ENCODE measurements around the gene SLC66A2.
"Not testable (repeated sequence)": the region's sequence is repeated elsewhere in the genome, so short reads cannot be mapped to it uniquely, and the experiment has no call there.

Gene SLC66A2

DNA sequence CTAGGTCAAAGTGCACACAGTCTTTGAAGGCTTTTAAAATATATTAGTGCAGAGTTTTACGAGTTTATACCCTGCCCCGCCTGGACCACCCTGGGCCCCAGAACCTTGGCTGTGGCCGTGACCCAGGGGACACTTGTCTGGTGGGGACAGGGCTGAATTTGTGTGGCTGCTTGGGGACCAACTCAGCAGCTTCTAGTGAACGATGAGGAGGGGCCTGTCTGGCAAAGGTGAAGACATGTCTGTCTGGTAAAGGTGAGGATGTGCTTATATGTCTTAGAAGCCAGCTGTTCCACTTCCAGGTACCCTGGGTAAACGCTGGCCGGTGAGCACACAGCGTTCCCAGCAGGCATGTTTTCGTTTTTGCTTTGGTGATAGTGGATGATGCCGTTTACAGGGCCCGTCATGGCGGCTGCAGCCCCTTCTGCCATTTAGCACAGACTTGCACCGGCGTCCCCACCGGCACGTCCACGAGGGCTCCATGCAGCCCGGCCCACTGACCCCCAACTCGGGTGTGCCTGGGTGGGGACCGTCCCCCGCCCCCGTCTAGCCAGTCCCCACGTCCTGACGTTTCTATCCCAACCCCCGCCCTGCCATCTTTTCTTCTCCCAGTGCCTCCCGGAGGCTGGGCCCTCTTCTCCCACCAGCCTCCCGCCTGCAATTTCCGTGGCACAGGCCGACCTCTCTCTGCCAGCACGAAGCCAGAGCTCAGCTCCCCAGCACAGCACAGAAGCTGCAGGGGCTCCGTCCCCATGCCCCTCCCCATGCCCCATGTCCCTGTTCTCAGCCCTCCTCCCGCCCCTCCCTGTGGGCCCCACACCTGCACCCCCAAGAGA, 67.8 kb downstream of the SLC66A2 start:
- DNase-seq (ENCODE audit: low read depth in 1 of 2, low spot score in 1 of 2): no peak

DNA sequence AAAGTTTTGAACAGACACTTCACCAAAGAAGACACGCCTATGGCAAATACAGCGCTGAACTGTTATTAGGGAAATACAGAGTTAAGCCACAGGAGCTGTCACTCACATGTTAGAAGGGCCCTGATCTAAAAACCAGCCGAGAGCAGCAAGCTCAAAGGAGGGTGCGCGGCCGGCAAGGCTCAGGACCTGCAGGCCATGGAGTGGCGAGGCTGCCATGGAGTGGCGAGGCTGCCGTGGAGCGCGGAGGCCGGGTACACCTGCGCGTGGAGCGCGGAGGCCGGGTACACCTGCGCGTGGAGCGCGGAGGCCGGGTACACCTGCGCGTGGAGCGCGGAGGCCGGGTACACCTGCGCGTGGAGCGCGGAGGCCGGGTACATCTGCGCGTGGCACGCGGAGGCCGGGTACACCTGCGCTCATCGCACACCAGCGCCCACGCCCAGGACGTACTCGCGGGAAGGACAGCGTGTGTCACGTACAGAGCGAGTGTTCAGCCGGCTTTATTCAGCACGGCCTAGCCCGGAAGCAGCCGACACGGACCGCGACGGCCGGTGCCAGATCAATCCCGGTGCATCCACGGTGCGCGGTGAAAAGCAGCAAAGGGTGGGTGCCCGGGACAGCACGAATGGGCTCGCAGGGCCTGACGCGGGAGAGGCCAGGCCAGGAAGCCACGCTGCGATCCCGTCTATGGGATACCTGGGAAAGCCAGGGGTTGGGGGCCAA, 68.8 kb downstream of the SLC66A2 start:
- DNase-seq (ENCODE audit: low read depth in 1 of 2, low spot score in 1 of 2): no peak

DNA sequence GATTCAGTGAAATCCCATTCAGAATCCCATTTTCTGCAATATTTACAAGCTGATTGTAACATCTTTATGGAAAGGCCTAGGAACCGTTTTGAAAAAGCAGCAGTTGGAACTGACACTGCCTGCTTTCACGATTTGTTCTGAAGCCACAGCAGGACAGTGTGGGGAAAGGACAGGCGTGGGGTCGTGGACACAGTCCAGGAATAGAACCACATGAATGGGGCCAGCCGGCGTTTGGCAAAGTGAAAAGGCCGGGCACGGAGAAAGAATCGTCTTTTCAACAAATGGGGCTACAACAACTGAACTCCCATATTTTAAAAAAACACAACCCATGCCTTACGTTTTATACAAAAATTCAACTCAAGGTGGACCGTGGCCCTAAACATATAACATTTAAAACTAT, 69.8 kb downstream of the SLC66A2 start:
- no peak for DNase-seq (ENCODE audit: low read depth in 1 of 2, low spot score in 1 of 2)

DNA sequence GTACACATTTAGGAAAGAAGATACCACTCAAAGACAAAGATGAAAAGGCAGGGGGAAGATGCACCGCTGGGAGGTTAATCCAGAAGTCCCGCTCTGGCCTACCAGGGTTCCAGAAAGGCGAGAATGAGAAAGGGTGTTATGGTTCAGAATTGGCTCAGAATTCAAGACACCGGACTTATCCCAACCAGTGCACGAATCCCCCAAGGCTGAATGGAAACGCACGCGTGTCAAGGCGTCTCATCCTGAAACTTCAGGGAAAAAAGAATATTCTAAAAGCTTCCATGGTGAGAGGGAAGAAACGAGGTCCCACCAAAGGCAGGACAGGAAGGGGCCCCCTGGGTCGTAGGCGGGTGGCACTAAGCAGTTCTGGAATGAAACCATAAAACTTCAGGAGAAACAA, 71.9 kb downstream of the SLC66A2 start:
- DNase-seq (ENCODE audit: low read depth in 1 of 2, low spot score in 1 of 2): no peak

DNA sequence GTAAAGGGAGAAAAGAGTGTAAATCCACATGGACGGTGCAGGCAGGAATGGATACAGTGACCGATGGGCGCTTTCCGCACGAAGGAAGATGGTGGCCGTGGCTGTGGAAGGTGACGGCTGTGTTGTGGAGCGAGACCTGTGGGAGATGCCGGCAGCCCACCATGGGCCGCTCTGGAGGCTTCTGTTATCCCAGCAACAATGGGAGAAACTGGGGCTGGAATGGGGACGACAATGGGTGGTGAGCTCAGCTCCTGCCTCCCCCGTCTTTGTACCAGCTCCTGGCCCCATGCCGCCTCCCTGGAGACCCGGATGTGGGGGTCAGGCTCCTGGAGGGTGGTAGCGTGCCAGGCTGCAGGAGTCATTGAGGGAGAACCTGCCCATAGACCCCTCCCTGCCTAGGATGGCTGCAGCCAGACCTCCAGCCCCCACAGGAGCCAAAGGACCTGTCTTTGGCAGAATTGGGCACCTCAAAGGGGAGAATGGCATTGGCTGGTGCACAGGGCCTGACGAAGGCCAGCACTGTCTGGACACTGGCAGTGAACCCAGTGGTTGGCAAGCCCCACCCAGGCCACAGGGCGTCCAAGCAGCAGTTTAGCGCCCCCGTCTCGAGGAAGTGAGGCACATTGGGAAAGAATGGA, 72.6 kb downstream of the SLC66A2 start:
- DNase-seq (ENCODE audit: low read depth in 1 of 2, low spot score in 1 of 2): no peak

DNA sequence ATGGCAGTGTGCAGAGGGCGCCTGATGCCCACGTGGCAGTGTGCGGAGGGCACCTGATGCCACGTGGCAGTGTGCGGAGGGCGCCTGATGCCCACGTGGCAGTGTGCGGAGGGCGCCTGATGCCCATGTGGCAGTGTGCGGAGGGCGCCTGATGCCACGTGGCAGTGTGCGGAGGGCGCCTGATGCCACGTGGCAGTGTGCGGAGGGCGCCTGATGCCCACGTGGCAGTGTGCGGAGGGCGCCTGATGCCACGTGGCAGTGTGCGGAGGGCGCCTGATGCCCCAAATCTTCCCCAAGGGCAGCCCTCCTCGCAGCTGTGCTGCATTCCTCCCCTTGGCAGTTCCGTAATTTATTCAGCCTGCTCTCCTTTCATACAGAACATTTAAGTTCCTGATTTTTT, 73.2 kb downstream of the SLC66A2 start:
- not testable (repeated sequence) for DNase-seq (ENCODE audit: low read depth in 1 of 2, low spot score in 1 of 2)

DNA sequence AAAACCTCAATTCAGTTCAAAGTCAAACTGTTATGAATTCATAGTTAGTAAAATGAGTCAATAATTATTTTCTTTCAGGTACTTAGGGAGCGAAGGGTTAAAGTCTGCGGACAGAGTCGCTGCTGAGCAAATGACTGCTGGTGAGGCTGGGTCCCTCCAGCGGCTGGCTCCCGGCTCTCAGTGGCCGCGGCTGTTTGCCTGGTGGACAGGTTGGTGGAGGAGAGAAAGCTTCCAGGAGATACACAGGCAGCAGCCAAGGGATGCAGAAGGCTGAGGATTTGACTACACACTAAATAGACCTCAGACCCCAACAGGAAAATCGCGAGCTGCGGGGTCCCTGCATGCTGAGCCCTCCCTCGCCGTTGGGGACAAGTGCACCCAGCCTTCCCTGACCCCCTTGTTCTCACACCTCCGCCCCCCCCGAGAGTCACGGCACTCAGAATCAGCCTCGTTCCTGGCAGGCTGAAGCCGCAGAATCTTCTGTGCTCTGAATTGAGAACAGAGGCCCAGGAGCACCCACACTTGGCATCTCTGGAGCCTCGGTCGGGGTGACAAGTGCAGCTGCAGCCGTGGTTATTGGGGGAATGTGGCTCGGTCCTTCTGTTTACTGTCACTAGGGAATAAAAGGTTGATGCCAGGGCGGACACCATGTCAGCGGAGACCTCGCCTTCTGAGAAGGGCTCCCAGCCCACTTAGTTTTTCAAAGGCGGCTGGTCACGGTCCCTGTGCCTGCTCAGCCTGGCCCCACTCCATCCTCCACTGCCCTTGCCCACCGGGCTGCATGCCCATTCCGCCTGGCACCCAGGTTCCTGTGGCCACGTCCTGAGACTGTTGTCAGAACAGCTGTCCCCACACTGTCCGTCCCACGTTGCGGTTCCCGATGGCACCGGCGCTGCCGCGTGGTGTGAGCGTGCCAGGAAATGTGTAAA, 74.0 kb downstream of the SLC66A2 start:
- no peak for DNase-seq (ENCODE audit: low read depth in 1 of 2, low spot score in 1 of 2)

DNA sequence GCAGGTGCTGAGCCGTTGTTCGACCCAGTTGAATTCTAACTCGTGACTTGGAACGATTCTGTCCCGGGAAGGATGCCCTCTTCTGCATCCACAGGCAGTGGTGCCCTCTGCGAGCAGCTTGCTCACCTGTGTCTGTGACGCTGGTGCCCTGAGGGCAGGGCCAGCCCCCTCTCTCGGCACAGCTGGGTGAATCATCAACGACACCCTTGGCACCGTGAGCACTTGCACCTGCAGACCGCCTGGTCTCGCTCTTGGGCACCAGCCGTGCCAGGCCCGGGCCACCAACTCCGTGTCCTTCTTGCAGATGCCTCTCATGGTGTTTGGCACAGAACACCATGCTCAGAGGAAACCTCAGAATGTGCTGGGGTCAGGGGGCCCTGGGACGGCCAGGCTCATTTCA, 75.0 kb downstream of the SLC66A2 start:
- DNase-seq (ENCODE audit: low read depth in 1 of 2, low spot score in 1 of 2): no peak

DNA sequence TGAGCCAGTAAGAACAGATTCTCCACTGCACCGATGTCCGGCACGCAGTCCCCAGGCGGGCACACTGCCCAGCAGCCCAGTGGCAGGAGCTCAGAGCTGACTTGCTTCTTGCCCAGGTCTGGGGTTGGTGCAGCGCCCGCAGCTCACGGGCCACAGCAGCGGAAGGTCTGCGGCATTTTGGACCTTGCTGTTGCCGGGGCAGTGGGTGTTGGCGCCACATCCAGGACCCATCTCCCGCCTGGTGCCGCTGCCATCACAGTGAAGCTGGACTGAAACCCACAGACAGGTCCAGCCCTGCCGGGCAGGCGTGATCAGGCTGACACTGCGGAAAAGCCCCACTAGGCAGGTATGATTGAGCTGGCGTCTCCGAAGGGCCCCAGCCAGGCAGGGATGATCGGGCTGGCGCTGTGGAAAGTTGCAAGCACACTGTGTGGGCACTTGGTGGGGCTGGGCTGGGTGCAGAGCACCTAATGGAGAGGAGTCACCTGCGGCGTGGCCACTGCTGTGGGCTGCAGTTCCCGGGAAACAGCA, 75.5 kb downstream of the SLC66A2 start:
- DNase-seq (ENCODE audit: low read depth in 1 of 2, low spot score in 1 of 2): no peak

DNA sequence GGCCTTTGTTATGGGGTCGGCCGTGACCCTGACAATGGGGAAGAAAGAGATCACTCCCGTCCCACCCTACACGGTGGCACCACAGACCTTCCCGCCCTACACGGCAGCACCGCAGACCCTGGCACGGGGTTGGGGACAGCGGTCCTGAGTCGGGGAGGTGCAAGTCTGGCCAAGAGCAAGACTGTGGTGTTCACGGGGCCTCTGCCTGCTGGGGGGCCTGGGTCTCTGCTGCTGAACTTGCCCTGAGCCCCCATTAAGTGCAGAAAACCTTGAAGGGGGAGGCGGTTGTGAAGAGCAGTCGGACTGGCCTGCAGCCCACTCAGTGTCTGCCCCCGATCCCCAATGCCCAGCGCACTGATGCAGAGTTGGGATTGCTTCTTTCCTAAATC, 75.9 kb downstream of the SLC66A2 start:
- no peak for DNase-seq (ENCODE audit: low read depth in 1 of 2, low spot score in 1 of 2)

DNA sequence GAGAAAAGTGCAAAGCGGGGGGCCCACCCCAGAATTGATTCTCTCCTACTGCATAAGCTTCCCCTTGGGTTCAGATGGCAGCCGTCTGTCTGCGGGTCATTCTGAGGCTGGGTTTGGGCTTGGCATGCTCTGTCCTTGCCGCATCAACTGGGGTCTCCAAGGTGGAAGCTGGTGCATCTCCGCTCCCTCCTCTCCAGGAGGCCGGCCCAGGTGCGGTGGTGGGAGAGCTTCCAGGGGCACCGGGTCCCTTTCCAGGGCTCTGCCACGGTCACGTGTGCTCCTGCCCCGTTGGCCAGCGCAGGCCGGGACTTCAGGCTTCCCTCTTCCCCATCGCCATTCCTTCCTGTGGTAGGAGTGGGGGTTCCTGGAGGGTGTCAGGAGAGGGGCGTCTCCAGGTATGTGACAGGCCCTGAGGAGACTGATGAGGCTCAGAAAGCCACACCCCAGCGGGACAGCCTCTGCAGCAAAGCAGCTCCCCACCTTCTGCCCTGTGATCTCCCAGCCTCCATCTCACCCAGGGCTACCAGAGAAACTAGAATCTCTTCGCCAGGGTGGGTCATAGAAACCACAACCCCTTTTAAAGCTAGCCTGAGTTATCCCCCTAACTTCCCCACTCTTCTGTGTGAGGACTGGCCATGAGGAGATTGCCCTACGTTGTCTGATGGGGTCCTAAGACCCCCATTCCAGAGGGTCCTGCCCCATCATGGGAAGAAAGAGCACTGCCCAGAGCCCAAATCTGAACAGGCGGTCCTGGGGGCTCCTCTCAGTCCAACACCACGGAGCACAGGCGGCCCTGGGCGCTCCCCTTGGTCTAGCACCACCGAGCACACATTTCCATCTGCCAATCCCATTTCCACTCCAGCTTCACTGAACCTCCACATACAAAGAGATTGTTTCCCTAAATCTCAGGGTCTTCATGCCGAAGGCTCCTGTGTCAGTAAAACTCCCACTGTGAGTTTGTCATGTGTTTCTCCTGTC, 76.6 kb downstream of the SLC66A2 start:
- DNase-seq (ENCODE audit: low read depth in 1 of 2, low spot score in 1 of 2): no peak

DNA sequence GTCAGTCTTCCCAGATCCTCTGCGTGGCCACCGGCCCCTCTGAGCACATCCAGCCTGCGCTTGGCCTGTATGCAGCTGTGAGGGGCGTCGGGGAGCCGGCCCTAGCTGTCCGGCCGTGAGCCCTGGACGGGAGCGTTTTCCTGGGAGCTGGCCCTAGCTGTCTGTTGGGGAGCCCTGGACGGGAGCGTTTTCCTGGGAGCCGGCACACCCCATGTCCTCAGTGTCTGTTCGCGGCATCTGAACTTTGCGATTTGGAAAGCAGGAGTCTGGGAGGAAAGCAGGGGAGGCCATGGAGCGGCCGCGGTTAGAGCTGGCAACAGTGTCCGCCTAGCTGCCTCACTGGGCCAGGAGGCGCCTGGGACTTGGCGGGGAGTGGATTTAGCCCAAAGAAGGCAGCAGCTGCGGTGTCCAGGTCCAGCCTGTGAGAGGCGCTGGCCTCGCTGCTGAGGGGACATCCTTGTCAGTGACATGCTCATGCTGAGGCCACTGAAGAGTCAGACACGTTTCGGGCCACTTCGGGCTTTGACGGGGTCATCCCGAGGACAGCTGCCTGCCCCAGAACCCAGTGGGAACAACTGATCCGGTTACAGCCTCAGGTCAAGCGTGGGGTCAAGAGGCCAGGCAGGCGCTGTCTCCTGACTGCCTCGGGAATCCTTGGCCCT, 77.9 kb downstream of the SLC66A2 start:
- DNase-seq (ENCODE audit: low read depth in 1 of 2, low spot score in 1 of 2): no peak

DNA sequence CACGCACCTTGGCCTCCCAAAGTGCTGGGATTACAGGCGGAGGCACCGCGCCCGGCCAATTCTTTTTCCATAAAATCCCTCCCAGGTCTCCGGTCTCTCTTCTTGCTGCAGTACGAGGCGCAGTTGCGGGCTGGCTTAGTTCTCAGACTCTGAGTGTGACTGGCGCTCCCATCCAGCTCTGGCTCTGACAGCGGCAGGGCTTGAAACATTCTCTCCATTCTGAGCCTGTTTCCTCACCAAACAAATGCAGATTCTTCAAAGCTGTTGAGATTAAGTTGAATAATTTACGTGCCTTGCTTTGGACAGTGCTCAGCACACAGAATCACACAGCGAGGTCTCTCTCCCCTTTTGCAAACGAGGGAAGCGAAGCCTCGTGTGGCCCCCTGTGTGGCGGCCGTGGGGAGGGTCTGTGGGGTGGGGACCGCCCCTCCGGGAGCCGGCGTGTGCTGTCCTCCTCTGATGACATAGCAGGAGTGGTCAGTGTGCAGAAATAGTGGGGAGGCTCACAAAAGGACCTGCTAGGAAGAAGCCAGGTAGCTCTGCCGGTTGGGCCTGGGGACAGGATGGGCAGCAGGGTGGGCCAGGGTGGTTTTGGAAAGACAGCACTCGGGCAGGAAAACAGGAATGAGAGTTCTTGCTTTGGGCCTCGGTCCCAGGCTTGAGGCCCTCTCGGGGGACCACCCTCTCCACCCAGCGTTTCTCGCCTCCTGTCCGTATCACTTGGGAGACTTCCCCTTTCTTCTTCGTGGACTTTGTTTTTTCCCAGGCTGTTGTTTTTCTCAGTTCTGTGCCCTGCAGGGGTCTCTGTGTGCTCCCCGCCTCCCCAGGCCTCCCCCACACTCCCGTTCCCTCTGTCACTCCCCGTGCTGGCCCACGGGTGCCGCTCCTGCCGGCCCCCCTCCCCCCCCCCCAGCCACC, 78.7 kb downstream of the SLC66A2 start:
- DNase-seq (ENCODE audit: low read depth in 1 of 2, low spot score in 1 of 2): no peak

DNA sequence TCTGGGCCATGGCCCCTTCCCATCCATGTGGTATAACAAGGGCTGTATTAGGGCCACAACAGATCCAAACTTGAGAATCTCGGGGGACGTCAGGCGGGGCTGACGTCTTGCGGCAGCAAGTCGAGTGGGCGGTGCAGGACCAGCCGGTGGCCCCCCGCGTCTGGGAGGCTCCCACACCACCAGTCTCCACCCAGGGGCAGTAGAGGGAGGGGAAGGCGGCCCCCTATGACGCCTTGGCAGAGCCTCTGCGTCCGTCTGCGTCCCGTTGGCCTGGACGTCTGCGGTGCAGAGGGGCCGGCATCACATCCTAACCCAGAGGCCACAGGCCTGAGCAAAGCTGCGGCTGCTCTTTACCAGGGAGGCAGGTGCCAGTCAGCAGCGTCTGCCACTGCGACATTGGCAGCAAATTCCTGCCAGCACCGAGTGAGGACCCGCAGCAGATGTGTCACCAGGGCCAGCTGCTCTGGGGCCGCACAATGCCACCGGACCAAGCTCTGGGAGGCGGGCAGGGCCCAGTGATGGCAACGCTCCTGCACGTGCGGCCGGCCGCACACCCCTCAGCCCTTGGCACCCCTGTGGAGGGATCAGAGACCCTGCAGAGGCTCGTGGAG, 79.9 kb downstream of the SLC66A2 start:
- no peak for DNase-seq (ENCODE audit: low read depth in 1 of 2, low spot score in 1 of 2)

DNA sequence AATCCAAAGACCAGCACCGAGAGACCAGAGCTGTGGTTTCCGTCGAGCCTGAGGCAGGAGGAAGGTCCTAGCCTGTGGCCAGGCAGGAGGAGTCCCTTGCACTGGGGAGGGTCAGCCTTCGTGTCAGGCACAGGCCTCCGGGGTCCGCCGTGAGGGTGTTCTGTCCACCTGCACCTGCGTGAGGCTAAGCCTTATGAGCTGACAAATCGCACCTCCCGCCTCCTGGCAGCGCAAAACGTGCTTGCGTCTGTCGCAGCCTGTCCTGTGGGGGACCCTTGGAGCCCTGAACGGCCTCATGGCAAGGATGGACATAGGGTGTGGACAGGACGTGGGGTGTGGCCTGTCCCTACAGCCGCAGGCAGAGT, 80.4 kb downstream of the SLC66A2 start:
- no peak for DNase-seq (ENCODE audit: low read depth in 1 of 2, low spot score in 1 of 2)

DNA sequence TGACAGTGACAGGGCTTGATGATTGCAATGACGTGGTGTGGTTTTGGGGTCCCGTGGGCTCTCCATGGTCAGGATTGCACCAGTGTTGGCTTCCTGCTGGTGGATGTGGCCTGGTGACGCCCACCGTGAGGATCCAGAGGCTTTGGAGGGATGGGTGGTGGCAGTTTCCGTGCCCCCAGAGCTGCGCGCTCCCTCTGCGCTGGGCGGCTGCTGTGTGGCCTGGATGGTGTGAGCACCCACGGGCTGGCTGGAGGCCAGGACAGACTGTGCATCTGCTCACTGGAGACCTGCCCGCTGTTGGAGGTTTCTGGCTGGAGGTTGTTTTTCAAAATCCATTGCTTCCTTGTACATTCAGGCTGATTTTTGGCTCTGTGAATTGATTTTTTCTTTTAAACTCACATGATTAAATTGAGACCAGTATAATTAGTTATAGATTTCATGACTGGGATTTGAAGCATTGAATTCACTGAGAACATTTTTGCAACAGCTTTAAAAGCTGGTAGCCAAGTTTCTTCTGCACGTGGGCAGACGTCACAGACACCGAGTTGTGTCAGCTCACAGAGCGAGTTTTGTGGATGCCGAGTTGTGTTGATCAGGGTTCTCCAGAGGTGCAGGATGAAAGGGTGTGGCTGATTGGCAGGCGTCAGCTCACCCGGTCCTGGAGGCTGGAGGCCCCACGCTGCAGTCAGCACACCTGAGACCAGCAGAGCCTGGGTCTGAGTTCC, 81.0 kb downstream of the SLC66A2 start:
- DNase-seq (ENCODE audit: low read depth in 1 of 2, low spot score in 1 of 2): no peak

All from stimulated activated CD4-positive, alpha-beta T cell treated with anti-CD3 and anti-CD28 coated beads, Interleukin-15, amount 100 ng/mL, for 1 hour (primary cell).